ENCODE results near the gene MT1E. TPM values are rescaled to one million over a fixed set of nuclear protein-coding genes. Genes with fewer than 3 reads are reported as not detected.
"Not testable (repeated sequence)": the region's sequence is repeated elsewhere in the genome, so short reads cannot be mapped to it uniquely, and the experiment has no call there.

The MT1E gene
- total and polyA plus RNA-seq, 8 donors: 16.1 to 1,956 (median 434) TPM

GRCh38 chr16:56580391-56581048 is 45.1 kb upstream of the MT1E start:
- Histone ChIP-seq H3K4me3 (no peak overlapping the region), H3K27ac (no peak overlapping the region), H3K27me3 (peaks cover 0 to 12% (median 0%) of the 10 kb centered on the region in 3 donors), H3K36me3 (no peaks in the 10 kb centered on the region), H3K9me3 (no peaks in the 10 kb centered on the region), H3K4me1 (peaks cover 0 to 5% (median 0%) of the 10 kb centered on the region in 4 donors)
- 70 to 79% (median 74%) methylated on average over 5 to 6 of the region's 6 CpGs for WGBS, 5 donors
- TF ChIP-seq POLR2A (IDR thresholded peaks at IDR 0.05) (no peak), POLR2AphosphoS5 (IDR thresholded peaks at IDR 0.05) (no peak), EP300 (IDR thresholded peaks at IDR 0.05) (no peak)
- TF ChIP-seq, protein P1, sequence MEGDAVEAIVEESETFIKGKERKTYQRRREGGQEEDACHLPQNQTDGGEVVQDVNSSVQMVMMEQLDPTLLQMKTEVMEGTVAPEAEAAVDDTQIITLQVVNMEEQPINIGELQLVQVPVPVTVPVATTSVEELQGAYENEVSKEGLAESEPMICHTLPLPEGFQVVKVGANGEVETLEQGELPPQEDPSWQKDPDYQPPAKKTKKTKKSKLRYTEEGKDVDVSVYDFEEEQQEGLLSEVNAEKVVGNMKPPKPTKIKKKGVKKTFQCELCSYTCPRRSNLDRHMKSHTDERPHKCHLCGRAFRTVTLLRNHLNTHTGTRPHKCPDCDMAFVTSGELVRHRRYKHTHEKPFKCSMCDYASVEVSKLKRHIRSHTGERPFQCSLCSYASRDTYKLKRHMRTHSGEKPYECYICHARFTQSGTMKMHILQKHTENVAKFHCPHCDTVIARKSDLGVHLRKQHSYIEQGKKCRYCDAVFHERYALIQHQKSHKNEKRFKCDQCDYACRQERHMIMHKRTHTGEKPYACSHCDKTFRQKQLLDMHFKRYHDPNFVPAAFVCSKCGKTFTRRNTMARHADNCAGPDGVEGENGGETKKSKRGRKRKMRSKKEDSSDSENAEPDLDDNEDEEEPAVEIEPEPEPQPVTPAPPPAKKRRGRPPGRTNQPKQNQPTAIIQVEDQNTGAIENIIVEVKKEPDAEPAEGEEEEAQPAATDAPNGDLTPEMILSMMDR (IDR thresholded peaks at IDR 0.05): no peak
- DNase-seq: no peak
- intact Hi-C loops (cut with DNase I; ENCODE audit: low total_unique reads): loop anchor here (5.0 kb wide), 1 partner anchor 122 kb away; no protein-coding TSS in a partner anchor

DNA sequence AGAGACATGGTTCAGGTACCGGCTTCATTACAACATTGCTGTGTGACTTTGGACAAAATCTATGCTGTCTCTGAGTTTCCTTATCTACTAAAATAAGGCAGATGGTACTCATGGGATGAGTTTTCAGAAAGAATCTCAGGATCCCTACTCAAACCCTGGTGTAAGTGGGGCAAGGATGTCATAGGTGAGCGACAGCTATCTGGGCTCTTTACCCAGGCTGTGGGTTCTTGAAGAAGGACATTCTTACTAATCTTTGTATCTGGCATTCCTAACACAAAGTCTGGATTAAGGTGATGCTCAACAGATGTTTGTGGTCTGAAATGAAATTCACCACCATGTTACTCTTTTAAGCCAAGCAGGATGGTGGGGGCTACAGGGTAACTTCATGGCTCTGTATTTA is 42.7 kb upstream of the MT1E start:
- not testable (repeated sequence) for DNase-seq, H3K36me3 ChIP-seq, H3K4me1 ChIP-seq, H3K27ac ChIP-seq, H3K4me3 ChIP-seq, H3K9me3 ChIP-seq
- intact Hi-C loops (cut with DNase I; ENCODE audit: low total_unique reads): loop anchor here (5.0 kb wide), 1 partner anchor 119 kb away; no protein-coding TSS in a partner anchor
- 86 to 100% (median 97%) methylated on average over 2 of the region's 2 CpGs for WGBS, 5 donors
- H3K27me3 ChIP-seq: peaks cover 0 to 25% (median 0%) of the 10 kb centered on the region in 3 donors

- Histone ChIP-seq H3K4me3 (no peak overlapping the region), H3K27ac (no peak overlapping the region), H3K9me3 (no peaks in the 10 kb centered on the region), H3K27me3 (peaks cover 0 to 31% (median 2%) of the 10 kb centered on the region in 3 donors), H3K36me3 (no peaks in the 10 kb centered on the region), H3K4me1 (no peaks in the 10 kb centered on the region)
- no peak for DNase-seq
- intact Hi-C loops (cut with DNase I; ENCODE audit: low total_unique reads): loop anchor here (5.0 kb wide), 1 partner anchor 119 kb away; no protein-coding TSS in a partner anchor
- TF ChIP-seq, protein P1 (IDR thresholded peaks at IDR 0.05): no peak
- 52 to 63% (median 59%) methylated on average over 10 to 11 of the region's 11 CpGs for WGBS, 5 donors
These were observed 42.0 kb upstream of the MT1E start for GRCh38 chr16:56583351-56584168.

DNA sequence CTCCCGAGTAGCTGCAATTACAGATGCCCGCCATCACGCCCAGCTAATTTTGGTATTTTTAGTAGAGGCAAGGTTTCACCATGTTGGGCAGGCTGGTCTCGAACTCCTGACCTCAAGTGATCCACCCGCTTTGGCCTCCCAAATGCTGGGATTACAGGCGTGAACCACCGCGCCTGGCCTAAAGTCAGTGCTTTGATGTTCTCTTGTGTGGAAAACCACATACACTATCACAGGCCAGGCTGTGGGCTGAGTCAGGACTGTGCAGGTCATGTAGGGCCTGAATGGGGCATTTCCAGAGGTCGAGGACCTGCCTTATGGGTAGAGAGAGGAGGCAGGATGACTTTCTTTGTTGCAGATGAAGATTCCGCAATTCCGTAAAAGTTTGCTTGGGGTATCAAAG is 41.3 kb upstream of the MT1E start:
- TF ChIP-seq EP300 (IDR thresholded peaks at IDR 0.05) (no peak), POLR2A (IDR thresholded peaks at IDR 0.05) (no peak), POLR2AphosphoS5 (IDR thresholded peaks at IDR 0.05) (no peak)
- TF ChIP-seq, protein P1 (IDR thresholded peaks at IDR 0.05): no peak
- Histone ChIP-seq H3K27ac (no peak overlapping the region), H3K4me1 (peaks cover 2 to 5% (median 5%) of the 10 kb centered on the region in 4 donors), H3K9me3 (no peaks in the 10 kb centered on the region), H3K4me3 (no peak overlapping the region), H3K36me3 (no peaks in the 10 kb centered on the region), H3K27me3 (peaks cover 4 to 39% (median 10%) of the 10 kb centered on the region in 3 donors)
- 81 to 95% (median 86%) methylated on average over 11 of the region's 11 CpGs for WGBS, 5 donors
- intact Hi-C loops (cut with DNase I; ENCODE audit: low total_unique reads): loop anchor here (5.0 kb wide), 1 partner anchor 118 kb away; no protein-coding TSS in a partner anchor
- DNase-seq: no peak
